Jurkat, Clone E6-1 (cell line): Measurements from ENCODE around the gene DNASE1L2.
"Not testable (repeated sequence)": the region's sequence is repeated elsewhere in the genome, so short reads cannot be mapped to it uniquely, and the experiment has no call there.

Source experiments
- DNase-seq: peaks from one replicate; pipeline ENCODE4 v3.0.0-alpha.2; 2011; ENCODE audit warnings: low read depth, low spot score
- H3K4me3 ChIP-seq: 2 replicates; pipeline ENCODE4 v1.5.1; 2011; ENCODE audit warnings: mild to moderate bottlenecking, low read length, control low read depth, moderate library complexity

DNASE1L2 gene

DNA sequence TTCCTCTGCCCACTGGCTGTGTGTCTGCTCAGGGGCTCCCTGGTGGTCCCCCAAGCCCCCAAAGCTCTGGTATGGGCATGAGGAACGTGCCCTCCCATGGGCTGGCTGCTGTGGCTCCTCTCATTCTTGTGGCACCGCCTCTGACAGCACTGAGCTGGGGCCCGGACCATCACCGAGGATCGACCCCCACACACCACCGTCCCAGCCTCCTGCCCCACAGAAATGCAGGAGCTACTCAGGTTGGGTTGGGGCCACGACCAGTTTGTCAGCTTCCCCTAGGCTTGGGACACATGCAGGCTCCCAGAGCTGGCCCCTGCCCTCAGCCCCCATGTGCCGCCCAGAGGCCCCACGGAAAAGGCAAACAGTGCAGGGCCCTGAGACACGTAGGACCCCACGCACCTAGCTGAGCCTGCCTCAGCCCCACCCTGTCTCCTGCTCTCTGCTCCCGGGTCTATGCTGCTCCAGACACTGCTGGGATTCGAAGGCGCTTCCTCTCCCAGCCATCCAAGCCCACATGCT, 36.6 kb upstream of the DNASE1L2 start:
- DNase-seq = no peak
- H3K4me3 ChIP-seq = no peak overlapping the region

DNA sequence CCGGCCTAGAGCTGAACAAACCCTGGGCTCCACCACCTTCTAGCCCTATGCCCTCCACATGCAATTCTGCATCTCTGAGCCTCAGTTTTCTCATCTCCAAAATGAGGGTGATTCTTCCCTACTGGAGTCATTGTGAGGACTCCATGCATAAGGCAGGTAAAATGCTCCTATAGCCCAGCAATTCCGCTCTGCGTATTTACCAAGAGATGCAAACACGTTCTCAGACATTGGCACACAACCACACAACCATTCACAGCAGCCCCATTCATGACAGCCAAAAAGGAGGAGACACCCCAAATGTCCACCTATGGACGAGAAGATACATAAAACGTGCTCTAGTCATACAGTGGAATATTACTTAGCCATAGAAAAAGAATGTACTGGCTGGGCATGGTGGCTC, 35.9 kb upstream of the DNASE1L2 start:
- H3K4me3 ChIP-seq = no peak overlapping the region
- DNase-seq = no peak

GRCh38 chr16:2203119-2203688, 33.0 kb upstream of the DNASE1L2 start:
- not testable (repeated sequence) for H3K4me3 ChIP-seq, DNase-seq

GRCh38 chr16:2204416-2205103, 31.7 kb upstream of the DNASE1L2 start:
- peak overlapping the region; percentile 88 for H3K4me3 ChIP-seq
- no peak for DNase-seq

GRCh38 chr16:2205104-2205966, 30.9 kb upstream of the DNASE1L2 start, which contains the start of gene MLST8:
MLST8 (plus strand) TSS chr16:2205454; CDS start chr16:2206086, 632 bp downstream.
- peak within 1 kb of the TSS; percentile 88 for H3K4me3 ChIP-seq
- DNase-seq = peak; percentile 86

DNA sequence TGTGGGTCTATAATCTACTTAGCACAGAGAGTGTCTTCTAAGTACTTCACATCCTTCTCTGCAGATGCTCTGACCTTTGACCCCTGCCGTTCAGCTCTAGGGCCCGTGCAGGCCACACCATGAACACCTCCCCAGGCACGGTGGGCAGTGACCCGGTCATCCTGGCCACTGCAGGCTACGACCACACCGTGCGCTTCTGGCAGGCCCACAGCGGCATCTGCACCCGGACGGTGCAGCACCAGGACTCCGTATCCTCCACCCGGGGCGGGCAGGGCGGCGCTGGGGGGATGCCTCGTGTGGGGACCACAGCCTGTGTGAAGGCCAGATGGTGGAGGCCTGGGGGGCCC, 30.3 kb upstream of the DNASE1L2 start:
- DNase-seq = no peak
- H3K4me3 ChIP-seq = peak overlapping the region; percentile 88

- peak overlapping the region; percentile 88 for H3K4me3 ChIP-seq
- no peak for DNase-seq
Observed at GRCh38 chr16:2206420-2206779, 29.8 kb upstream of the DNASE1L2 start.

GRCh38 chr16:2206780-2207433, 29.3 kb upstream of the DNASE1L2 start:
- DNase-seq = no peak
- H3K4me3 ChIP-seq = peak overlapping the region; percentile 88

DNA sequence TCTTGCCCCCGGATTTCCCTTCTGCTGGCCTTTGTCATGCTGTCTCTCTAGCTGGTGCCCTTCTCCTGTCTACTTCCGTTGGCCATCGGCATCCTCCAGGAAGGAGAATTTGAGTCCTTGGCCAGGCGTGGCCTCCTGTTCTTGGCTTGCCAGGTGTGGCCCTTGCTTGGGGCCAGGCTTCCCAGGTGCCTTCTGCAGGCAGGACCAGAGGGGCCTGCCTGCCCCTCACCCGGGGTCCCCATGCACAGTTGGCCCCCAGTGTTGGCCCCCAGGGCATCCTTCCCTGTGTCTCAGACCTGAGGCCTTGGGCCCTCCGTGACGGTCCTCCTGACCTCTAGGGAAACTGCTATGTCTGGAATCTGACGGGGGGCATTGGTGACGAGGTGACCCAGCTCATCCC, 28.4 kb upstream of the DNASE1L2 start:
- no peak for DNase-seq
- H3K4me3 ChIP-seq = no peak overlapping the region

DNA sequence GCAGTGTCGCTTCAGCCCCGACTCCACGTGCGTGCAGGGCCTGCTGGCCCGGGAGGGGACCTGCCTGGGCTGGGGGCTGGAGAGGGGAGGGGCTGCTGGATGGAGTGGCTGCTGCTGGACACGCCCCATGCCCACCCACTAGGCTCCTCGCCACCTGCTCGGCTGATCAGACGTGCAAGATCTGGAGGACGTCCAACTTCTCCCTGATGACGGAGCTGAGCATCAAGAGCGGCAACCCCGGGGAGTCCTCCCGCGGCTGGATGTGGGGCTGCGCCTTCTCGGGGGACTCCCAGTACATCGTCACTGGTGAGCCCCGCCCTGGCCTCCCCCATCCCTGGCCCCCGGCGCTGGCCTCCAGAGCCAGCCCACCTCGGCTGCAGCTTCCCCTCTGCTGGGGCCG, 27.9 kb upstream of the DNASE1L2 start:
- DNase-seq = no peak
- H3K4me3 ChIP-seq = no peak overlapping the region

DNA sequence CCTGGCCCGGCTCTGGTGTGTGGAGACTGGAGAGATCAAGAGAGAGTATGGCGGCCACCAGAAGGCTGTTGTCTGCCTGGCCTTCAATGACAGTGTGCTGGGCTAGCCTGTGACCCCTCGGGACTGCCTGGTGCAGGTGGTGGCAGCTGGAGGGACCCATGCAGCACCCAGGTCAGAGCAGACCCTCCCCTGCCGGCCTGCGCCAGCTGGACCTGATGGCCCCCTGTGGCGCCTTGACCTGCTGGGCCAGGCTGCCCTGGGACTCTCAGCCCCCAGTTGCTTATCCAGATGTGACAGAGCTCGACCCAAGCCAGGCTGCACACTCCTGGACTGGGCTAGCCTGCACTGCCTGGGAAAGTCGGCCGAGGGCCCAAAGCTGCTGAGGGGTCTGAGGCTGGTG, 27.5 kb upstream of the DNASE1L2 start:
- no peak for DNase-seq
- H3K4me3 ChIP-seq = no peak overlapping the region

GRCh38 chr16:2209258-2210008, 26.8 kb upstream of the DNASE1L2 start:
- DNase-seq = no peak
- no peak overlapping the region for H3K4me3 ChIP-seq

- no peak overlapping the region for H3K4me3 ChIP-seq
- DNase-seq = no peak
Observed at GRCh38 chr16:2210009-2210332, 26.3 kb upstream of the DNASE1L2 start.

- H3K4me3 ChIP-seq = no peak within 1 kb of the TSS
- DNase-seq = no peak
Observed at GRCh38 chr16:2210386-2211365, 25.6 kb upstream of the DNASE1L2 start, which contains the start of gene BRICD5. BRICD5 (minus strand) TSS chr16:2210863; CDS start chr16:2210833, 30 bp downstream.

- DNase-seq = no peak
- H3K4me3 ChIP-seq = no peak overlapping the region
Observed at GRCh38 chr16:2211923-2212347, 24.3 kb upstream of the DNASE1L2 start.

GRCh38 chr16:2212362-2213324, 23.6 kb upstream of the DNASE1L2 start:
- H3K4me3 ChIP-seq = peak overlapping the region; percentile 60

More at GRCh38 chr16:2212362-2213324, 23.6 kb upstream of the DNASE1L2 start:
- DNase-seq = no peak
